GM21515 (cell line): ENCODE data around the gene CADM2.

ENCODE experiments used
- ATAC-seq: cut with Tn5 transposase; IDR thresholded peaks from one replicate; pipeline ENCODE4 v1.9.1; 2021; ENCODE audit not compliant: unreplicated experiment

CADM2 gene

GRCh38 chr3:85539232-85539631, 580.4 kb downstream of the CADM2 start:
- ATAC-seq = no peak

- ATAC-seq = no peak
Measured at GRCh38 chr3:85554153-85554552, 595.4 kb downstream of the CADM2 start.

- ATAC-seq = no peak
Measured at GRCh38 chr3:85560088-85560785, 601.4 kb downstream of the CADM2 start.

- peak; percentile 83 for ATAC-seq
Measured at GRCh38 chr3:85567071-85567676, 608.4 kb downstream of the CADM2 start.

GRCh38 chr3:85570819-85571218, 612.0 kb downstream of the CADM2 start:
- ATAC-seq = no peak

GRCh38 chr3:85571835-85572234, 613.0 kb downstream of the CADM2 start:
- no peak for ATAC-seq

GRCh38 chr3:85572426-85572825, 613.6 kb downstream of the CADM2 start:
- ATAC-seq = no peak

GRCh38 chr3:85572978-85573377, 614.2 kb downstream of the CADM2 start:
- no peak for ATAC-seq

- ATAC-seq = no peak
Measured at GRCh38 chr3:85574006-85574705, 615.4 kb downstream of the CADM2 start.

- no peak for ATAC-seq
Measured at GRCh38 chr3:85576091-85576690, 617.4 kb downstream of the CADM2 start.

- ATAC-seq = no peak
Measured at GRCh38 chr3:85576697-85577200, 618.0 kb downstream of the CADM2 start.

GRCh38 chr3:85584779-85585356, 626.1 kb downstream of the CADM2 start:
- ATAC-seq = no peak

GRCh38 chr3:85586018-85586417, 627.2 kb downstream of the CADM2 start:
- ATAC-seq = no peak

- ATAC-seq = no peak
Measured at GRCh38 chr3:85589145-85589544, 630.4 kb downstream of the CADM2 start.

- no peak for ATAC-seq
Measured at GRCh38 chr3:85591451-85591850, 632.7 kb downstream of the CADM2 start.

- no peak for ATAC-seq
Measured at GRCh38 chr3:85592256-85592655, 633.5 kb downstream of the CADM2 start.

- no peak for ATAC-seq
Measured at GRCh38 chr3:85594676-85595075, 635.9 kb downstream of the CADM2 start.

- no peak for ATAC-seq
Measured at GRCh38 chr3:85603378-85603777, 644.6 kb downstream of the CADM2 start.

GRCh38 chr3:85604641-85605040, 645.9 kb downstream of the CADM2 start:
- no peak for ATAC-seq

- ATAC-seq = no peak
Measured at GRCh38 chr3:85605066-85605465, 646.3 kb downstream of the CADM2 start.

GRCh38 chr3:85626662-85627061, 667.9 kb downstream of the CADM2 start:
- ATAC-seq = no peak
